ENCODE measurements around the gene AMIGO2. TPM values are rescaled to one million over a fixed set of nuclear protein-coding genes. Genes with fewer than 3 reads are reported as not detected.

The AMIGO2 gene
- total RNA-seq, 5 donors from 2014 or later (not counting 1 experiment from before 2014, with no cell fraction given): 9.6 to 15.4 (median 14.2) TPM

DNA sequence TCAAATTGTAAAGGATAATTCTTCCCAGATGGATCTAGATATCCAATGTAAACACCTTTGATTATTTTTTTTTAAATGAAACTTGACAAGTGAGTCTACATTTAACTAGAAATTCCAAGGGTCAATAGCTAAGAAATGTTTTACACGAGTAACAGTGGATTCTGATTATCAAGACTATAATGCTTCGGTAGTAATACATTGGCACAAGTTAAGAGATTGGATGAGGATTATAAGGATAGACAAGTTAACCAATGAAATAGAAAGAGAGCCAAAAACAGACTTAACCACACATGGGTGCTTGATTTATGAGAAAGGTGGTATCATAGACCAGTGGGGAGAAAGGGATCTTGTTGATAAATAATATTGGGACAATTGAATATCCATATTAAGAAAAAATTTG lies 40.7 kb downstream of the AMIGO2 start:
- H3K36me3 Mint-ChIP-seq: no peaks in the 10 kb centered on the region
- DNase-seq: no peak
- H3K27ac Mint-ChIP-seq: no peak overlapping the region
- ATAC-seq (replicated peaks in 1 of 4): no peak
- no peaks in the 10 kb centered on the region for H3K9me3 Mint-ChIP-seq
- Histone ChIP-seq H3K4me1 (ENCODE audit: control insufficient read depth in 1 of 2, extremely low read depth in 1 of 2, insufficient read depth in 2 of 2, low read length in 2 of 2) (no peaks in the 10 kb centered on the region), H3K27me3 (replicated peaks in 1 of 2; ENCODE audit: control insufficient read depth in 2 of 2, extremely low read depth in 1 of 2, insufficient read depth in 2 of 2, low read length in 1 of 2) (no peaks in the 10 kb centered on the region), H3K27ac (ENCODE audit: low read length) (no peak overlapping the region), H3K4me3 (ENCODE audit: control insufficient read depth in 1 of 2, extremely low read depth in 1 of 2, low read length in 1 of 2) (no peak overlapping the region), H3K9me3 (no peaks in the 10 kb centered on the region), H3K36me3 (ENCODE audit: control insufficient read depth in 2 of 2, extremely low read depth in 1 of 2, insufficient read depth in 1 of 2, low read length in 1 of 2) (no peaks in the 10 kb centered on the region)
- H3K4me3 Mint-ChIP-seq: no peak overlapping the region
- ChIA-PET CTCF (no interaction called here), POLR2A (no interaction called here)
- peaks cover 6 to 11% (median 8%) of the 10 kb centered on the region in 3 donors for H3K4me1 Mint-ChIP-seq
- H3K27me3 Mint-ChIP-seq: peaks cover 0 to 5% of the 10 kb centered on the region in 2 donors
- WGBS (ENCODE audit: insufficient coverage): no CpG with 5 or more reads among the region's 2 CpGs

DNA sequence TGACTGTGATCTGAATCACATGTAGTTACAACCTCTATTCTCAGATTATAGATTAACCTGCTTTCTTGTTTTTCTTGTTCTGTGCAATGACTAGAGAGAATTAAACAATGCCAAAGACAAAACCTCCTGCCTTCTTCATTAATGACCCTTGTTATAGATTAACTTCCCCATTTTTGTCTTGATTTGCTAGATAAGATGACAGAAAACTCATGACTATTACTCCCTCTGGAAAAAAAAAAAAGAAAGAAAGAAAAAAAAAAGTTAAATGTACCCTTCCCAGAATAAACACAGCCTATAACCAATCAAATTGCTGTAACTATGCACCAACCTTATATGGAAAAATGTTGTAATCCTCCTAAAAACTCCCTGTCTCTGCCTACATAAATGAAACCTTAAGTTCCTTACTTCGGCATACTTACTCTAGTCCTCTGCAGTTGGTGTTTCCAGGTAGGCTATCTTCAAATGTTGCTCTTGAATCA lies 41.5 kb downstream of the AMIGO2 start:
- H3K9me3 Mint-ChIP-seq: no peaks in the 10 kb centered on the region
- H3K4me1 ChIP-seq (ENCODE audit: control insufficient read depth in 1 of 2, extremely low read depth in 1 of 2, insufficient read depth in 2 of 2, low read length in 2 of 2): no peaks in the 10 kb centered on the region
- ChIA-PET CTCF (interaction anchor here in 1 of 2 donors (0.8 kb wide), 1 partner anchor 366 kb away, joined by 4 read pairs; no protein-coding TSS in a partner anchor), POLR2A (no interaction called here)
- DNase-seq: no peak
- WGBS (ENCODE audit: insufficient coverage): no CpG with 5 or more reads among the region's 1 CpG
- no peak overlapping the region for H3K27ac ChIP-seq (ENCODE audit: low read length)
- ATAC-seq (replicated peaks in 1 of 4): no peak
- H3K4me3 Mint-ChIP-seq: no peak overlapping the region
- H3K36me3 ChIP-seq (ENCODE audit: control insufficient read depth in 2 of 2, extremely low read depth in 1 of 2, insufficient read depth in 1 of 2, low read length in 1 of 2): no peaks in the 10 kb centered on the region
- H3K4me1 Mint-ChIP-seq: peaks cover 10 to 18% (median 13%) of the 10 kb centered on the region in 3 donors
- H3K36me3 Mint-ChIP-seq: no peaks in the 10 kb centered on the region
- no peaks in the 10 kb centered on the region for H3K27me3 ChIP-seq (replicated peaks in 1 of 2; ENCODE audit: control insufficient read depth in 2 of 2, extremely low read depth in 1 of 2, insufficient read depth in 2 of 2, low read length in 1 of 2)
- H3K27me3 Mint-ChIP-seq: peaks cover 0 to 4% of the 10 kb centered on the region in 2 donors
- H3K4me3 ChIP-seq (ENCODE audit: control insufficient read depth in 1 of 2, extremely low read depth in 1 of 2, low read length in 1 of 2): no peak overlapping the region
- no peaks in the 10 kb centered on the region for H3K9me3 ChIP-seq
- H3K27ac Mint-ChIP-seq: no peak overlapping the region

- DNase-seq (no peak), ATAC-seq (replicated peaks in 1 of 4) (no peak)
- no CpG with 5 or more reads among the region's 3 CpGs for WGBS (ENCODE audit: insufficient coverage)
- Mint-ChIP-seq H3K27ac (peak overlapping the region in 1 of 2 donors; percentile 35), H3K9me3 (no peaks in the 10 kb centered on the region), H3K36me3 (no peaks in the 10 kb centered on the region), H3K4me3 (no peak overlapping the region), H3K4me1 (peaks cover 21 to 26% (median 22%) of the 10 kb centered on the region in 3 donors), H3K27me3 (no peaks in the 10 kb centered on the region)
- Histone ChIP-seq H3K27ac (ENCODE audit: low read length) (no peak overlapping the region), H3K36me3 (ENCODE audit: control insufficient read depth in 2 of 2, extremely low read depth in 1 of 2, insufficient read depth in 1 of 2, low read length in 1 of 2) (no peaks in the 10 kb centered on the region), H3K27me3 (replicated peaks in 1 of 2; ENCODE audit: control insufficient read depth in 2 of 2, extremely low read depth in 1 of 2, insufficient read depth in 2 of 2, low read length in 1 of 2) (no peaks in the 10 kb centered on the region), H3K4me1 (ENCODE audit: control insufficient read depth in 1 of 2, extremely low read depth in 1 of 2, insufficient read depth in 2 of 2, low read length in 2 of 2) (peaks cover 0 to 2% of the 10 kb centered on the region in 2 experiments), H3K4me3 (ENCODE audit: control insufficient read depth in 1 of 2, extremely low read depth in 1 of 2, low read length in 1 of 2) (no peak overlapping the region), H3K9me3 (no peaks in the 10 kb centered on the region)
- POLR2A ChIA-PET: no interaction called here
- CTCF ChIA-PET: interaction anchor here in 1 of 2 donors (0.7 to 4.3 kb wide), 3 partner anchors 504 to 652 kb away, joined by 4 to 54 read pairs (median 4); no protein-coding TSS in a partner anchor
Measured at GRCh38 chr12:47035484-47035883, 44.3 kb downstream of the AMIGO2 start.

DNA sequence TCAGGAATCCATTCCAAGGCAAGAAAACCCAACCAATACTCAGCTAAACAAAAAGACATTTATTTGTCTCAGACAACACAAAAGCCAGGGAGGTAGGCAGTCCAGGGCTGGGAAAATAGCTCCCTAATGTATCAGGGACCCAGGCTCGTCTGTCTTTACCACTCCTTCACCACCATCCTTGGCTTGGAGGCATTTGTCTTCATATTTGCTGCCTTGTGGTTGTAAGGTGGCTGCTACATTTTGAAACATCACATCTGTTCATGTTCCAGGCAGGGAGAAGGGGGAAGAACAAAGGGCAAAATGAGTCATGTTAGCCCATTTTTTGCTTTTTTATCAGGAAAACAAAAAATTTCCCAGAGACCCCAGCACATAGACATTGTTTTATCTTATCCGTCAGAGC lies 45.1 kb downstream of the AMIGO2 start:
- Mint-ChIP-seq H3K27me3 (no peaks in the 10 kb centered on the region), H3K4me3 (no peak overlapping the region), H3K9me3 (no peaks in the 10 kb centered on the region), H3K4me1 (peaks cover 26 to 28% (median 27%) of the 10 kb centered on the region in 3 donors), H3K27ac (no peak overlapping the region), H3K36me3 (no peaks in the 10 kb centered on the region)
- no peak for ATAC-seq (replicated peaks in 1 of 4)
- no peaks in the 10 kb centered on the region for H3K36me3 ChIP-seq (ENCODE audit: control insufficient read depth in 2 of 2, extremely low read depth in 1 of 2, insufficient read depth in 1 of 2, low read length in 1 of 2)
- no peak overlapping the region for H3K27ac ChIP-seq (ENCODE audit: low read length)
- no peaks in the 10 kb centered on the region for H3K27me3 ChIP-seq (replicated peaks in 1 of 2; ENCODE audit: control insufficient read depth in 2 of 2, extremely low read depth in 1 of 2, insufficient read depth in 2 of 2, low read length in 1 of 2)
- no peak for DNase-seq
- H3K4me3 ChIP-seq (ENCODE audit: control insufficient read depth in 1 of 2, extremely low read depth in 1 of 2, low read length in 1 of 2): no peak overlapping the region
- POLR2A ChIA-PET: no interaction called here
- CTCF ChIA-PET: interaction anchor here (0.9 to 4.3 kb wide), 9 partner anchors 8 to 652 kb away, joined by 3 to 54 read pairs (median 4); partner anchors contain the start of gene AMIGO2 (in 1 of the 2)
- H3K9me3 ChIP-seq: no peaks in the 10 kb centered on the region
- H3K4me1 ChIP-seq (ENCODE audit: control insufficient read depth in 1 of 2, extremely low read depth in 1 of 2, insufficient read depth in 2 of 2, low read length in 2 of 2): peaks cover 0 to 2% of the 10 kb centered on the region in 2 experiments
- WGBS (ENCODE audit: insufficient coverage): 100% methylated on average over 1 of the region's 2 CpGs

DNA sequence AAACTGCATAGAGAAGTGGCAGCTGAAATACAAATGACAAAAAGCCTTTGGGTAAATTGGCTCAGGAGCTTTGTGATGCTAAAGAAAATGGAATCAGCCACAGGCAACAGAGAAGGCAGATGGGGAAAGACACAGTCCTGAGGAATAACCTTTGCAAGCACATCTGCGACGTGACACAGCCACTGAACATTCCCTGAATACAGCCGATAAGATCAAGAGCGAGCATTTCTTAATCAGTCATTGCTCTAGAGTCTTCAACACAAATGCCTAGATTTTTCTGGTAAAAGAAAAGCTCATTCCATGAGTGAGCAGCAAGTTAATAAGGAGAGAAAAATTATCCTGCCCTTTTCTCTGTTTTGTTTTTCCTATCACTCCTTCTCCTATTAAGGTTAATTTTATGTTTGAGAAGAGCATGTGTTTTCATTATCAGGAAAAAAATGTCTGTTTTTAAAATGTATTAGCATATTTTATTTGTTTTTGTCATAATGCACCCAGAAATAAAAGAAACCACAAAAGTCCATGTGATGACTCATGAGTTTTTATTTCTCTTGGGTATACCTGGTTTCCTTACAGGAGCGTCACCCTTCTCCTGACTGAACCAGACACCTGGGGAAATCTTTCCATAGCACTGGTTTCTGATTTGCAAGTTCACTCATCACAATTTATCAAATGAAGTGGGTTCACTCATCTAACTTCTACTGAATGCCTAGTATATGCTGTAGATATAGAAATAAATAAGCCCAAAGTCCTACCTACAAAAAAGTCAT lies 45.8 kb downstream of the AMIGO2 start:
- DNase-seq: no peak
- no peak for ATAC-seq (replicated peaks in 1 of 4)
- no peaks in the 10 kb centered on the region for H3K9me3 Mint-ChIP-seq
- H3K4me3 ChIP-seq (ENCODE audit: control insufficient read depth in 1 of 2, extremely low read depth in 1 of 2, low read length in 1 of 2): no peak overlapping the region
- no peak overlapping the region for H3K4me3 Mint-ChIP-seq
- H3K27ac ChIP-seq (ENCODE audit: low read length): no peak overlapping the region
- H3K36me3 ChIP-seq (ENCODE audit: control insufficient read depth in 2 of 2, extremely low read depth in 1 of 2, insufficient read depth in 1 of 2, low read length in 1 of 2): no peaks in the 10 kb centered on the region
- H3K36me3 Mint-ChIP-seq: no peaks in the 10 kb centered on the region
- CTCF ChIA-PET: interaction anchor here (0.6 to 4.3 kb wide), 18 partner anchors 8 to 656 kb away, joined by 3 to 73 read pairs (median 5); partner anchors contain the start of gene AMIGO2 (in 1 of the 2)
- no peaks in the 10 kb centered on the region for H3K9me3 ChIP-seq
- peaks cover 26 to 28% (median 28%) of the 10 kb centered on the region in 3 donors for H3K4me1 Mint-ChIP-seq
- H3K27me3 ChIP-seq (replicated peaks in 1 of 2; ENCODE audit: control insufficient read depth in 2 of 2, extremely low read depth in 1 of 2, insufficient read depth in 2 of 2, low read length in 1 of 2): no peaks in the 10 kb centered on the region
- POLR2A ChIA-PET: interaction anchor here in 1 of 2 donors (1.1 kb wide), 1 partner anchor 10 kb away, joined by 3 read pairs; no protein-coding TSS in a partner anchor
- no peaks in the 10 kb centered on the region for H3K27me3 Mint-ChIP-seq
- peaks cover 0 to 2% of the 10 kb centered on the region in 2 experiments for H3K4me1 ChIP-seq (ENCODE audit: control insufficient read depth in 1 of 2, extremely low read depth in 1 of 2, insufficient read depth in 2 of 2, low read length in 2 of 2)
- no peak overlapping the region for H3K27ac Mint-ChIP-seq
- WGBS (ENCODE audit: insufficient coverage): 100% methylated on average over 2 of the region's 5 CpGs

DNA sequence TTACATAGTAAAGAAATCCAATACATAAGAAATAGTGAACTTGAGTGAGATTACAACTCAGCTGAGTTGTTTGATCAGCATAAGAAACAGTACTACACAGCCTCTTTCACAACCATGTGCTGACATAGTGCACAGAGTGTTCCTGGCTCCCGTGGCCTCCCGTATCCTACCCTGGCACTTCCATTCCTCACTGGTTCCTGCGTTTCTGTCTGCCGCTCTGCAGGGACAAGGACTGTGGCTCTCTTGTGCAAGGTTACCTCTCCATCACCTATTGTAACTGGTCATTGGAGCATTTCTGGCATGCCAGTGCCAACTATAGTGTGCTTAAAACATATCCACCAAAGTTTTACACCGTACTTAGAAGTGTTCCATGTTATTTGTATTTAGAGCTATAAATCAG lies 46.7 kb downstream of the AMIGO2 start:
- H3K27me3 ChIP-seq (replicated peaks in 1 of 2; ENCODE audit: control insufficient read depth in 2 of 2, extremely low read depth in 1 of 2, insufficient read depth in 2 of 2, low read length in 1 of 2): no peaks in the 10 kb centered on the region
- no peaks in the 10 kb centered on the region for H3K27me3 Mint-ChIP-seq
- H3K9me3 ChIP-seq: no peaks in the 10 kb centered on the region
- ChIA-PET CTCF (interaction anchor here (0.5 to 4.3 kb wide), 43 partner anchors 9 to 908 kb away, joined by 3 to 73 read pairs (median 4); no protein-coding TSS in a partner anchor), POLR2A (interaction anchor here in 1 of 2 donors (0.6 to 1.1 kb wide), 2 partner anchors 9 kb away, joined by 3 read pairs; no protein-coding TSS in a partner anchor)
- H3K36me3 ChIP-seq (ENCODE audit: control insufficient read depth in 2 of 2, extremely low read depth in 1 of 2, insufficient read depth in 1 of 2, low read length in 1 of 2): no peaks in the 10 kb centered on the region
- WGBS (ENCODE audit: insufficient coverage): 76% methylated on average over 3 of the region's 5 CpGs
- ATAC-seq (replicated peaks in 1 of 4): peak in 3 of 4 experiments; percentile 17 to 32 (median 20)
- H3K4me3 Mint-ChIP-seq: no peak overlapping the region
- H3K4me3 ChIP-seq (ENCODE audit: control insufficient read depth in 1 of 2, extremely low read depth in 1 of 2, low read length in 1 of 2): no peak overlapping the region
- DNase-seq: no peak
- no peaks in the 10 kb centered on the region for H3K9me3 Mint-ChIP-seq
- peaks cover 26 to 28% (median 28%) of the 10 kb centered on the region in 3 donors for H3K4me1 Mint-ChIP-seq
- peaks cover 0 to 2% of the 10 kb centered on the region in 2 experiments for H3K4me1 ChIP-seq (ENCODE audit: control insufficient read depth in 1 of 2, extremely low read depth in 1 of 2, insufficient read depth in 2 of 2, low read length in 2 of 2)
- H3K27ac Mint-ChIP-seq: peak overlapping the region in 1 of 2 donors; percentile 49
- no peaks in the 10 kb centered on the region for H3K36me3 Mint-ChIP-seq
- H3K27ac ChIP-seq (ENCODE audit: low read length): no peak overlapping the region

Data from T-cell (primary cell).